NCI-H69 (cell line): Measurements from ENCODE around the gene GRIK2.

Experiments
- DNase-seq: peaks from one replicate; lab custom pipeline; 2025; lab: John Stamatoyannopoulos, UW

GRIK2 gene

DNA sequence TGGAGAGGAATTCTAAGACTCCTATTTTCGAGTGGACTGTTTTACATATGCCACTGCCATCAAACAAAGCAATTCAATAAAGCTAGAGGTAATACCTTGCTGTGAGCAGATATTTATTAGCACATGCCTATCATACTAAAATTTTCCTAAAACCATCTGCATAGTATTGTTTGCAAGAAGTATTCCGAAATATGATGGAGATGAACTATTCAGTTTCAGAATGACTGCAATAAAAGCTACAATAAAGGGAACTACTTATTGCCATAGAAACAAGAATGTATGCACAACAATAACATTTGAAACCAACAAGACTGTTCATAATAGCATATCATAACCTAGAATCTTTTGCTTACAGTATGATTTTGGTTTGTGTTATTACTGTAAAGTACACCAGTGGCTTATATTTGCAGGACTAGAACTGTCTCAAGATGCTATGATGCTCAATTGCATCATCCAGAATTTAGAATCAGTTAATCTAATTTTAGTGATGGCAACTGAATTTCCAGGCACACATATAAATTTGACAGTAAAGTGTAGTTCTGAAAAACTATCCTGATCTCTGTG, 144.3 kb downstream of the GRIK2 start:
- peak; percentile 45 for DNase-seq

DNA sequence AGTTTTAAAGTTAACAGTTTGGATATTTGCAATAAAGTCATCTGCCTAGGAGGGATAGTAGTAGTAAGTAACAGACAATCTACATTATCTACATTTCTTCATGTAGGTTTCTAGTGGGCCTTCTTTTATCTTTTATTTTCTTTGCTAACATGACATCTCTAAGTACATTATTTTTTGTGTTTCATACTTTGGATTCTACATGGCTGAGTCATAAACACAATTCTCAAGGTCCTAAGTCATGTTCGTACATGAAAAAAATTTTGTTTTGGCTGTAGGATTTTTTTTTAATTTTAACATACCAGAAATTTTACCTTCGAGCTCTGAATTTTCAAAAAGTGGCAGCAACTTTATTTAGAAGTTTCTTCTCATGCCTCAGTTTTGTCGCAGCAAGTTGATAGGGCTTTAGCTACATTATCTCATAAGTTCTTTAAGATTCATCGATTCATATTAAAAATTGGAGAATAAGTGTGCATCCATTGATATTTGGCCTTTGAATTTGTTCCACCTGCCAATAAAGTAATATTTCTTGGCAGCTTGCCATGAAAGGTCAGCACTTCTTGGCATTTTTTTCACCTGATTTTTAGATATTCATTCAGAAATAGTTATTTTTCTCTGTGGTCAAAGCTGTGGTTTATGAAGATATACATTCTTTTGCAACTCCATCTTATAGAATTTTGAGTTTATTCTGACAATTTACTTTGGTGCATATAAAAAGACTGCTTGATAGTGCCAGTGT, 146.2 kb downstream of the GRIK2 start:
- peak; percentile 33 for DNase-seq

DNA sequence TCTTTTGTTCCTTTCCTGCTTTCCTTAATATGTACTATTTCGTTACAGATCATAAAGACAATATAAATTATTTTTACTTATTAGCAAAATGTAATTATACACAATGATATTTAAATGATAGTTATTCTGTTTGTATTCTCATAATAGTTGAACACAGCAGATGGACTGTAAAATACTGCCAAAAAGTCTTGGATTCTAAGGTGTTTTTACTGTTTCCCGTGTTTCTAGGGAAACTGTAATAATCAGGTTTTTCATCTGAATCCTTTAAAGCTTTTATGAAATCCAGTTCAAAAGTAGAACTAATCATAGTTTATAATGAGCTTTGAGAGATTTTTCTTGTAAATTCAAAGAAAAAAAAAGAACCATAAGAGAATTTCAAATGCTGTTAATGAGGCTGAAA, 148.4 kb downstream of the GRIK2 start:
- DNase-seq: no peak

DNA sequence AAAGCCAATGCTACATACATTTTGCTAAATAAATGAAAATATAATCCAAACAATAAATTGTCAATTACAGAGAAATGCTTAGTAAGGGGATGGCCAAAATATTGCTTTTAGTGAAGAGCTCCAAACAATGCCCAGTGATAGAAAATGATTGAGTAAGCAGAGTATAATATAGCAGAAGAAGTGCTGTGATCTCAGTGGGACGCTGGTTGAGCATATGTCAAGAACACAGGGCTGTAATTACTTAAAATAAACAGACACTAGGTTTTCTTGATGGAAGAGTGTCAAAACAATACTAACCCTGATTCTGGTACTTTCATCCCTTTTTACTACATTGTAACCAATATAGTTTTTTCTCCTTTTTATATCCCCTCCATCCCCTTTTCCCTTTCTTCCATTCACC, 150.3 kb downstream of the GRIK2 start:
- DNase-seq: peak; percentile 94

DNA sequence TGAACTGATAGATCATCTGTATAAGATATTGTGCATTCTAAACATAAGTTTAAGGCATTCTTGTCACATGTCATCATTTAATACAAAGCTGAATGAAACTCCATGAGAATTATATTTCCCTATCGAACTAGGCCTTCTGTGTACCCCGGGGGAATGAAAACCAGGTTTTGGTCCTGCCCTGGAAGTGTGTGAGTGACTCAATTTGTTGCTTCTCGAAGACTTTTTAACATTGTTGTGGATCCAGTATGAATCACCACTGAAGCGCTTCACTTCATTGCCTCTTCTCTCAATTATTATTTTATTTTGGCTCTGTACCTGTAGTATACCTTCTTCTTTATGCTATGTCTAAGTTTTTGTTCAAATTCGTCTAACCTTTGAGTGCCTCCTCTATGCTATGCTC, 150.8 kb downstream of the GRIK2 start:
- peak; percentile 60 for DNase-seq

DNA sequence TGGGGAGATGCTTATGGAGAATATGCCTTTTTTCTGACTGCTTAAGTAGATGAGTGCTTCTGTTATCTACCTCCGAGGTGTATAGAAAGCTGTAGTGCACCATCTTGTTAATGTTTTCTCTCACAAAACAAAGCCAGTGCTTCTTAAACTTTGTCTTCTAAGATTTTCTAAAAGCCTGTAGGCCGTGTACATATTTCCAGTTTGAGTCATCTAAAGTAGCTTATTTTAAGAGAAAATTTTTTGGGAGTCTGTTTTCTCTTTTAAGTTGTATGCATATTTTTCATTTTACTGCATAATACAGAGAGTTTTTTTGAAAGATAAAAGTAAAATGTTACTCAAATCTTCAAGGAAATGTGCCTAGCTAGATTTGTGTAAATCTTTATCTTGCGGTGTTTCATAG, 151.7 kb downstream of the GRIK2 start:
- DNase-seq: no peak

DNA sequence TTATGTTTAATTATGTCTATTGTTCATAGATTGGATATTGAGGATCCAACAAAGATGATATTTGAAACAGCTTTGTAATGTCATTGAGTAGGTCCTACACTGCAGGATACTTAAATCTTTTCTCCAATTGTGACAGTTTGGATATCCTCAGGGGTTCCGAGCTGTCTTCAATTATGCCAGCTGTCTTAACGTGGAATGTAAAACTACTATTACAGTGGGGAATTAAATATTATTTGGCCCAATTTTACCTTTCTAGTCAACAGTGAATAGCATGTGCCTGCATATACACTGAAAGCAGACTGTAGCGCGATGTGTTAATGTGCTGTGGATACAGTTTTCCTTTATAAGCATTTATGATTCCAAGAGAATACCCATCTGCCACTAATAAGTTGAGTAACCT, 156.9 kb downstream of the GRIK2 start:
- peak; percentile 76 for DNase-seq

DNA sequence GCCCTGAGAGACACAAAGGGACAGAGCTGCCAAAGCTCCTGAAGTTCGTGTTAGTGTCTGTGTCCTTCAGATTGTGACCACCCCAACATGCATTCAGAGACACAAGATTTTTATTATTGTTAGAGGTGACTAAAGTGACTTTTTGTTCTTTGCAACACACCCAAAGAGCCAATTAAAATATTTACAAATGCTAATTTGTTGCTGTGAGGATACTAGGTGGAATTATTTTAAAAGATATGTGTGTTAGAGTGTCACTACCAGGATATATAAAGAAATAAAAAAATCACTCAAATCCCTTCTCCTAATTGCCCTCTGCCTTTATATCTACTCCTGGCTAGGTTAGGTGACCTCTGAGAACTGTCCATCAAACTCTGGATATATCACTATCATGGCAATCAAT, 160.7 kb downstream of the GRIK2 start:
- no peak for DNase-seq

DNA sequence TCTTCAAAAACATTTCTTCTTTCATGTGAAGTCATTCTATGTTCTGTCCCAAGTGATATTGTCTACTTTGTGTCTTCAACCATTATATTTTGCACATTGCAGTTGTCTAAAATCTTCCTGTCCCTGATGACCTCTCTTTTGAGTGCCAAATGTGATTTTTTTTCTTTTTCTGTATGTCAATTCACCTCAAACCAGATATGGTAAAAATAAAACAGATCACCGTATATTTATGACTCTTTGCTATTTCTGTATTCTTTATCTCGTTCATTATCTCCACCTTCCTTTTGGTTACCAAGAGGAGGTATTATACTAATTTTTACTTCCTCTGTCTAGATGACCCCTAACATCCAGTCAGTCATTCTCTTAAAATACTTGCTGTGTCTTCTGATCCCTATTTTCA, 165.2 kb downstream of the GRIK2 start:
- no peak for DNase-seq

DNA sequence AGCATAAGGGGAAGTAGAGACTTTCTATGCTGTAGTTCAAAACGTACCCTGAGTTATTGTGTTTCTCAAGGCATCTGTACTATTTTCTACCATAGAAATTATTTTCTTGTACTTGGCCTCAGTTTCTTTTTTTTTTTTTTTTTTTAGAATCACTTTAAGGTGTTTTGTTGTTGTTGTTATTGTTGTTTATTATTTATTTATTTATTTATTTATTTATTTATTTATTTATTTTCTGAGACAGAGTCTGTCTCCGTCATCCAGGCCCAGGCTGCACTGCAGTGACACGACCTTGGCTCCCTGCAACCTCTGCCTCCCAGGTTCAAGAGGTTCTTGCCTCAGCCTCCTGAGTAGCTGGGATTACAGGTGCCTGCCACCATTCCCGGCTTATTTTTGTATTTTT, 179.1 kb downstream of the GRIK2 start:
- no peak for DNase-seq

DNA sequence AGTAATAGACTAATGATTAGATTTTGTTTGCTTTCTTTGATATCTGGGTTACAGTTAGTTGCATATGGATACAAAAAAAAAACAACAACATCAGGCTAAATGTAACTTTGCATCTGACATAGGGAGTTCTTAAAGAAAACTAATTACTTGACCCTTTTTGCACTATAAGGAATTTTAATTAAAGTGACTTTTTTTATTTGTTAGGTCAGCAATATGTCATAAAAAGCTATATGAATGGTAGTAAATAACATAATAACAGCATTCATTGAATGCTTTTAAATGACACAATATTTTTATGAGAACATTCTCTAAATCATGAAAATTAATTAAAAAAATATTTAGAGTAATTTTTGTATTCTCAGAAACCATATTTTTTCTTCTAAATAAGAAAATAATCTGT, 183.6 kb downstream of the GRIK2 start:
- no peak for DNase-seq

DNA sequence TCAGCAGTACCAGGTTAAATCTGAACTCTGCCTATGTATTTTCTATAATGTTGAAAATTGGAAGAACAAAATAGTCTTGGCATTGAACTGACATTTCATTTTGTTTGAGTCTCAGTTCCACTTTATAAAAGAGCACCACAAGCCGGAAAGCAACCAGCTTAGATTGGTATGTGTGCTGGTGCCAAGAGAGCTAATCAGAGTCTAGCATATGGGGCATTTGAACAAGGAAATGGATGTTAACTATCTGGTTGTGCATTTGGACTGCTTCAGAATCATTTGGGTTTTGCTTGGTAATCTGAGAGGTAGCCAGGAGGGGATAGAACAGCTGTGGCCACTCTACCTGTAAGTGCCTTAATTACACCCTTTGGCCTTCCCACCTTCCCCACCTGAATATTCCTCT, 184.8 kb downstream of the GRIK2 start:
- DNase-seq: peak; percentile 96

DNA sequence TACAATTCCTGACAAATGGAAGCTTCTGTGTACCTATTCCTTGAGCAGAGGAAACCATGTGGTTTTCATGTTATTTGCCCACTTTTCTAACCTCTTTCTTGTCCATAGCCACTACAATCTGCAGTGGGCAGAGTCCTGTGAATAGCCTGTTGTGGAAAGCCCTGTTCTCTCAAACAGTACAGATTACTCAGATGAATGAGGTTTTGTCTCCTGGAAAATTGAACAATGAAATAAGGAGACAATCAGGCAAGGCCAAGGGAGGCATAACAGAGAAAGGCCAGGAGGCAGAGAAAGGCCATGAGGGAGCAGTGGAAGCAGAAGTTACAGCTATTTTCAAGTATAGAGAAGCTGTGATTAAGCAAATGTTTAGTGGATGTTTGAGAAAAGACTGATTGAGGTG, 189.3 kb downstream of the GRIK2 start:
- DNase-seq: no peak

DNA sequence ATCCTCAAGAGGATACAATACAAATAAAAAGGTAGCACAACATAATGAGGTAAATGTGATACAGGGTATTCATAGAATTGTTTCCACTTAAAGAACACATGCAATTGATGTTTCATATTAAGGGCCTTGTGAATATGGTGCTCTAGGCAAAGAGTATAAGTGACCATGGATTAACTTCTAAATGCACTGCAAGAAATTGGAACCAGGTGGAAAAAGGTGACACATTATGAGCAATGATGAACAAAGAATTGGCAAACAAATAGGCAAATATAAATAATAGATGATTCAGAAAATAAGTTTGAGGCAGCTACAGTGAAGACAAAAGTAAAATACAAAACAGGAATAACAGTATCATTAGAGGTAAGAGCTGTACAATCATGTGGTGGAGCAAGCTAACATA, 192.0 kb downstream of the GRIK2 start:
- peak; percentile 35 for DNase-seq

DNA sequence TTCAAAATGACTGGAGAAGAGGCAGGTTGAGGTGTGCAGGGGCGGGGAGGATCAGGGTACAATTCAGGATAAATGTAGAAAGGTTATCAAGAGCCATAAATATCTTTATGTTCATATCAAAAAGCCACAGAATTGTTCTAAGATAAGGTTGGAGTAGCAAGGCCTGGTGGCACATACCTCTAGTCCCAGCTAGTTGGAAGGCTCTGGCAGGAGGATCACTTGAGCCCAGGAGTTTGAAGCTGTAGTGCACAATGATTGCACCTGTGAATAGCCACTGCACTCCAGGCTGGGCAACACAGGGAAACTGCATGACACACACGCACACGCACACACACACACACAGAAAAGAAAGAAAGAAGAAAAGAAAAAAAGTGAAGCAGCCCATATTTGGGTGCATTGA, 194.8 kb downstream of the GRIK2 start:
- DNase-seq: peak; percentile 32

DNA sequence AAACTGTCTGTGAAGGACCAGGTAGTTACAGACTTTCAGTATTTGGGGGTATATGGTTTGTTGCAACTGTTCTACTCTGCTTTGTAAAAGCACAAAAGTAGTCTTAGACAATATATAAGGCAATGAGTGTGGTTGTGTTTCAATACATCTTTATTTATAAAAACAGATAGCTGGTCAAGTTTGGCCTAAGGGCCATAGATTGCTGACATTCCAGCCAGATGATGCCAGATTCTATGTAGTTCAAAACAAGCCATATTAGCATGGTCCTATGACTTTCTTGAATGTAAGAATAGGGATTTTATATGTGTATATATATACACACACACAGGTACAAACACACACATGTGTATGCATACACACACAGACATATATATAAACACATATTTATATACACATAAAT, 201.8 kb downstream of the GRIK2 start:
- no peak for DNase-seq

DNA sequence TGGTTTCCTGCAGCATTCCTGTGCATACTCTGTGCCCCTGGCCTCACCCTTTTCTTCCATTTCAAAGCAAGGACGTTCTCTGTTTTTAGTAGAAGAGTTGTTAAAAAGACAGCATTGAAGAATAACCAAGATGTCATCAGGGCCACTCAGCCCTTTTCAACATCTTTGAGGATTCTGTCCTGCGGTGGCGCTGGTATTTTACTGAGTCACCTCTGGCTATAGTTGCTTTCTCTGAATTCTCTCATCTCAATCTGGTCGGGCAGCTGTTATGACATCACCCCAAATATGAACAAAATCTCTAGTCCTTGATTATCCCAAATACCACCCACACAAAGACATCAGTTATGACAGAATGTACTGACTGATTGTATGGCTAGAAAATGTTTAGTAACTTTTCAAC, 204.2 kb downstream of the GRIK2 start:
- peak; percentile 15 for DNase-seq

DNA sequence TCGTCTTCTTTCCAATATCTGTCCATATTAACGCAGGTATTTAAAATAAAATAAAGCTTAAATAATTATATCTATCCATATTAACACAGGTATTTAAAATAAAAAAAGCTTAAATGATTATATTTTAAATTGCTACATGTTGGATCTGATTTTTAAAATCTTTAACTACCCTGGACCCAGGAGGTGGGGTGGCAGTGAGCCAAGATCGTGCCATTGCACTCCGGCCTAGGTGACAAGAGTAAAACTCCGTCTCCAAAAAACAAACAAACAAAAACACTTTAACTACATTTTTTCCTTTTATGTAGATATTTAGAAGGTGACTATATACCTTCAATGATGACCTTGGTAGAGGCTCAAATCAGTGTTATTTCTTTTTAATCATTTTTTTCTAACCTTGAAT, 211.9 kb downstream of the GRIK2 start:
- peak; percentile 31 for DNase-seq

DNA sequence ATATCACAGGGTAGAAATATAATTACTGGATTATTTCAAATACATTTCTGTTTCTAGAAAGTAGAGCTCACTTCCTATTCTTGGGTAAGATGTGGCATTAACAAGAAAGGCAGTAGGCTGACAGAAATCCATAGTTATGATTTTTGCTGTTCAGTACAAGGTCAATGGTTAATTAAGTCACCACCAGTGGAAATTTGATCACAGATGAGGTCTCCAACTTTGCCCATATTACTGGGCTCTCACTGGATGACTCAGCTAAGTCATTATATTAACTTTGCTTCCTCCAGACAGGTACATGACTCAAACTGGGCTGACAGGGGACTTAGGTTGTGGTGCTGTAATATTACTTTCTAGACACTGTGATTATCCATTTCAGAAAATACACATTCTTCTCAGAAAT, 212.4 kb downstream of the GRIK2 start:
- DNase-seq: peak; percentile 89

DNA sequence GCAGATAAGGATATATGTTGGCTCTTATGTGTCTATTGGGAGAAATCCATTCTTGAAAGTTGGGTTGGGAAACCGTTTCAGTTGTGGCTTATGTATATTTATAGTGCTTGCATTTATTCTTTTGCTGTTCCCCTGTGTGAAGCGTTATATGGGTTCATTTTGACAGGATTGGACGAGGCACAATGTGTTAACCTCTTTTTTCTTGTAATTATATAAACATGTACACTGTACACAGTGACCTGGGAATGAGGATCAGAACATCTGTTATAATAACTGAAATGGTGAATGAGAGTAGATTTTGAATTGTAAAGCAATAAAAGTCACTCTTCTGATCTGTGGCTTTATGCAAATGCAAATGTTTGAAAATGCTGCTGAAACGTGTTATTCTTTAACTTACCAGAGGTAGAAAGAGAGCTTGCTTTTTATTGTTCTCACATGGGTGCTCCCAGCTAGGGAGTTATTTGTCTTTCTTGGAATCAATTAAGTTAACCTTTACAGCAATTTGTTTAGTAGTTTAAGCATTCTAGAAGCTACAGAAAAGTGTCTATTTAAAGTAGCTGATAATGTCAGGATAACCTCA, 213.7 kb downstream of the GRIK2 start:
- peak; percentile 83 for DNase-seq

DNA sequence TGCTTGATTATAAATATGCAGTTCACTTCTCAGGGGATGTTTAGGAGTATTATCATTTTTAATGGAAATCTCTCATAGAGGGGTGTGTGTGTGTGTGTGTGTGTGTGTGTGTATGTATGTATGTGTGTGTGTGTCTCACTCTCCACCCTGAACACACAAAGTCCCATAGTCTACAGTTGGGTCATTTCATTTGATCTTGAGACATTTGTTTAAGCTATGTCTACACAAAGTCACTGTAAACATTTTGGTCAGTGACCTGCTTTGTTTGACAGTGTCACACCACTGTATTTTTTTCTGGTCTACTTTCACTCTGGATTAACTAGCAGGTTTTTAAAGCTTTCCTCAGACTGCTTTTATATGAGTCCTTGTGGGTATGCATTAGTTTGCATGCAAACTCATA, 215.2 kb downstream of the GRIK2 start:
- DNase-seq: peak; percentile 55

DNA sequence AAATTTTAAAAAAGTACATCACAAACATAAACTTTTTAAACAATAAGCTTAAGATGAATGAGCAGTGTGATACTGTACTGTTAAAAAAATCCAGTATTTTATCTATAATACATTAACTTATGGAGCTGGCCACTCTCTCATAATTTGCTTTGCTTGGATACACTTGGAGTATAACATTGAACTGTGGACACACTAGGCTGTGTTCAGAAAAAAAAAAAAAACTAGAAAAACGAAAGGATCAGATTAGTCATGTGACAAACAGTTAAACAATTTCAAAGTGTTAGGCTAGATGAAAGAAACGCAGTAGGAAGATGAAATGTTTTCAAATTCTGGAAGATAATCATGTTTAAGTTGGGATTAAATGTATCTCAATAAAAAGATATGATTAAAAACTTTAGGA, 220.0 kb downstream of the GRIK2 start:
- DNase-seq: no peak

DNA sequence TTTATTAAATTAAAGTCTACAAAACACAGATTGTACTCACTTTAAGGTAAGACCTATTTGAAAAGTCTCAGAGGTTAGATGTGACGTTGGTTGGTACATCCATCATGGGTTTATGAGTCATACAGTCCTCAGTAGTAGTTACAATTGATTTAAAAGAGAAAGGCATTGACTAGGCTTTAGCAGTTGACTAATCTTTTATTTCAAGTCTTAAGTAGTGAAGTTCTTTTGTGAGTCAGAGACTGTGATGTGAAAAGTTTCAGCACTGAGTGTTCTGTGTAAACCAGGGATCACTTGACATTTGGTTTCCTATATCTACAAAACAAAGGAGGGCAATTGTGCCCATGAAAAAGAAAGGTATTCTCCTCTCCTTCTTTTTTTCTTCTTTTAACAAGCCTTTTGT, 221.3 kb downstream of the GRIK2 start:
- peak; percentile 85 for DNase-seq

DNA sequence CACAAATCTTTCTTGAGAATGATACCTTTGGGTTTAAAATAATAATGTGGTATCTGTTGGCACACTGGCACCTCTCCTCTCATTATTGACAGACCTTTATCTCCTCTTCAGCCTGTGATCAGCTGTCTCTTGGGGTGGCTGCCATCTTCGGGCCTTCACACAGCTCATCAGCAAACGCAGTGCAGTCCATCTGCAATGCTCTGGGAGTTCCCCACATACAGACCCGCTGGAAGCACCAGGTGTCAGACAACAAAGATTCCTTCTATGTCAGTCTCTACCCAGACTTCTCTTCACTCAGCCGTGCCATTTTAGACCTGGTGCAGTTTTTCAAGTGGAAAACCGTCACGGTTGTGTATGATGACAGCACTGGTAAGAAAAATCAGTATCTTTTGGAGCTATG, 232.8 kb downstream of the GRIK2 start:
- peak; percentile 84 for DNase-seq
